ENCODE results near the gene PTPRD. TPM values are rescaled to one million over a fixed set of nuclear protein-coding genes. Genes with fewer than 3 reads are reported as not detected.
"Not testable (repeated sequence)": the region's sequence is repeated elsewhere in the genome, so short reads cannot be mapped to it uniquely, and the experiment has no call there.

Gene PTPRD
- total and polyA plus RNA-seq, 5 experiments from 2014 or later: not detected

GRCh38 chr9:9945966-9946365, 666.8 kb downstream of the PTPRD start:
- POLR2A ChIA-PET: no interaction called here
- H3K4me3 Mint-ChIP-seq: no peak overlapping the region
- H3K36me3 Mint-ChIP-seq: no peaks in the 10 kb centered on the region
- no peak overlapping the region for H3K27ac Mint-ChIP-seq
- no peak for DNase-seq
- H3K4me1 Mint-ChIP-seq: no peaks in the 10 kb centered on the region
- no peak for ATAC-seq
- peaks cover 0 to 2% (median 0%) of the 10 kb centered on the region in 5 donors for H3K27me3 Mint-ChIP-seq
- no peaks in the 10 kb centered on the region for H3K9me3 Mint-ChIP-seq

DNA sequence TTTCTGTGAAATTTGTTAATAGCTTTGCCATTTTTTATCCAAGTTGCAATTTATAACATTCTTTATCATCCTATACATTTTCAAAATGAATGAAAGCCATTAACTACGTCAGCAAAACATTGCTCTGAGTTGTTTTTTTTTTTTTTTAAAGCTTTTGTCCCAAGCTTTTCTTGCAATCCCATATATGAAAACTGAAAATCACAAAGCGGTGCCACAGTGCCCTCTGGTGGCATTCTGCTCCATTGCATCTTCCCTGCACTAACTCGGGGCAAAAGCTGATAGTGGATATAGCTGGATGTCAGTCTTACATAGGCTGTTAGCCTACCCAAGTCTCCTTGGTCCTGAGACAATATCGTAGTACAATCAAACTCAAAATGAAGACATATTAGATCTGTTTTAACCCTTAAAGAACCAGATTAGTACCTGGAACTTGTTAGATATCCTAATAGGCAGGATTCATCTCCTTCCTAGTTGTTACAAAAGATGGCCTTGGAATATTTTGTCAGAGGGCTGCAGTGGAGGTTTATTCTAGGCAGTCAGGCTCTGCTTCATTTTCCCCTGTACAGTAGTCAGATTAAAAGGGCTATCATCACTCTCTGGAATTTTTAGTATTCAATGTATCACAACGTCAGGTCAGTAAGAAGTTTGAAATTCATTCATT, 669.9 kb downstream of the PTPRD start:
- peaks cover 0 to 2% (median 0%) of the 10 kb centered on the region in 5 donors for H3K27me3 Mint-ChIP-seq
- DNase-seq (peak in 9 of 10 donors; percentile 3 to 58 (median 31)), ATAC-seq (peak; percentile 39 to 51)
- H3K27ac Mint-ChIP-seq: no peak overlapping the region
- H3K4me1 Mint-ChIP-seq: no peaks in the 10 kb centered on the region
- H3K9me3 Mint-ChIP-seq: no peaks in the 10 kb centered on the region
- H3K4me3 Mint-ChIP-seq: no peak overlapping the region
- no peaks in the 10 kb centered on the region for H3K36me3 Mint-ChIP-seq
- POLR2A ChIA-PET: no interaction called here

- Mint-ChIP-seq H3K27ac (no peak overlapping the region), H3K36me3 (no peaks in the 10 kb centered on the region), H3K27me3 (no peaks in the 10 kb centered on the region), H3K9me3 (no peaks in the 10 kb centered on the region), H3K4me3 (no peak overlapping the region), H3K4me1 (no peaks in the 10 kb centered on the region)
- no peak for DNase-seq
- ATAC-seq: no peak
- POLR2A ChIA-PET: no interaction called here
These were observed 674.4 kb downstream of the PTPRD start for GRCh38 chr9:9938432-9938831.

DNA sequence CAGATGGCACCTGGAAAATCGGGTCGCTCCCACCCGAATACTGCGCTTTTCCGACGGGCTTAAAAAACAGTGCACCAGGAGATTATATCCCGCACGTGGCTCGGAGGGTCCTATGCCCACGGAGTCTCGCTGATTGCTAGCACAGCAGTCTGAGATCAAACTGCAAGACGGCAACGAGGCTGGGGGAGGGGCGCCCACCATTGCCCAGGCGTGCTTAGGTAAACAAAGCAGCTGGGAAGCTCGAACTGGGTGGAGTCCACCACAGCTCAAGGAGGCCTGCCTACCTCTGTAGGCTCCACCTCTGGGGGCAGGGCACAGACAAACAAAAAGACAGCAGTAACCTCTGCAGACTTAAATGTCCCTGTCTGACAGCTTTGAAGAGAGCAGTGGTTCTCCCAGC, 681.3 kb downstream of the PTPRD start:
- ATAC-seq, H3K4me3 Mint-ChIP-seq, H3K9me3 Mint-ChIP-seq, POLR2A ChIA-PET, DNase-seq, H3K27ac Mint-ChIP-seq, H3K27me3 Mint-ChIP-seq, H3K4me1 Mint-ChIP-seq, H3K36me3 Mint-ChIP-seq: not testable (repeated sequence)

DNA sequence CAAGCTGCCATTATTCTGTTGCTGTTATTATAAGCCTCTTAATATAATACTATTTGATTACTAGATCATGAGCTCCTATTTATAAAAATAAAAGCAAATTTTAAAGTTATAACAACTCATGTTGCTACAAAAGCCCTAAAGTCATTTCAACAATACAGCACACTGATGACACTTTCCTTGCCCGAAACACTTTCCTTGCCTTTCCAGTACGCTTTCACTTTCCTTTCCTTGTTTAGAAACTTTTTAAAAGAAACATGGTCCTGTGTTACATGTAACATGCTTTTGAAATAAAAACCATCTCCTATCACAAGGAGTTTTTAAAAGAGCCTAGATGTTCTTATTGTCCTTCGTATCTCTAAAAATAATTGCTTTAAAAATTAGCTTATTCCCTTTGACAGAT, 688.4 kb downstream of the PTPRD start:
- H3K4me1 Mint-ChIP-seq: peaks cover 0 to 4% (median 0%) of the 10 kb centered on the region in 4 donors
- peaks cover 0 to 1% (median 0%) of the 10 kb centered on the region in 5 donors for H3K27me3 Mint-ChIP-seq
- H3K4me3 Mint-ChIP-seq: peak overlapping the region in 2 of 10 donors; percentile 16 to 59
- DNase-seq (no peak), ATAC-seq (peak in 1 of 2 donors; percentile 48)
- POLR2A ChIA-PET: no interaction called here
- H3K9me3 Mint-ChIP-seq: no peaks in the 10 kb centered on the region
- peak overlapping the region in 2 of 10 donors; percentile 6 to 89 for H3K27ac Mint-ChIP-seq
- no peaks in the 10 kb centered on the region for H3K36me3 Mint-ChIP-seq

DNA sequence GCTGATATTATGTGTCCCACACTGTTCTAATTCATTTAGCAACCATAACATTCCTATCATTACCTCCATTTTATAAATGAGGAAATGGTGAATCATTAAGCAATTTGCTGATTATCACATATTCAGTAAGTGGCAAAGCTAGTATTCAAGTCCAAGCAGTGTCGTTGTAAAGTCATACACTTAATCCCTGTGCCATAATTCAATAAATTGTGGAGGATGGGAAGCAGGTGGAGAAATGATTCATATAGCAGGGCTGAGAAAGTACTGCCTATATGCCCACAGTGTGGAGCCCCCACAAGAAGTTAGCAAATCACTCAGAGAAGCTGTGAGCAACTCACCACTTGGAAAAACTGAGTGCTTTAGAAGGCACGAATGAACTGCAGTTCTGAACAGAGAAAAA, 691.0 kb downstream of the PTPRD start:
- ATAC-seq (no peak), DNase-seq (no peak)
- Mint-ChIP-seq H3K27me3 (peaks cover 0 to 1% (median 0%) of the 10 kb centered on the region in 5 donors), H3K27ac (no peak overlapping the region), H3K4me1 (peaks cover 0 to 4% (median 0%) of the 10 kb centered on the region in 4 donors), H3K36me3 (no peaks in the 10 kb centered on the region), H3K4me3 (no peak overlapping the region), H3K9me3 (peaks cover 0 to 4% (median 0%) of the 10 kb centered on the region in 9 donors)
- POLR2A ChIA-PET: no interaction called here

- Mint-ChIP-seq H3K27ac (no peak overlapping the region), H3K36me3 (no peaks in the 10 kb centered on the region), H3K4me3 (no peak overlapping the region), H3K27me3 (peaks cover 0 to 1% (median 0%) of the 10 kb centered on the region in 5 donors), H3K4me1 (peaks cover 0 to 4% (median 0%) of the 10 kb centered on the region in 4 donors), H3K9me3 (peaks cover 2 to 17% (median 6%) of the 10 kb centered on the region in 9 donors)
- POLR2A ChIA-PET: no interaction called here
- DNase-seq (no peak), ATAC-seq (no peak)
These were observed 692.3 kb downstream of the PTPRD start for GRCh38 chr9:9920425-9921060.

DNA sequence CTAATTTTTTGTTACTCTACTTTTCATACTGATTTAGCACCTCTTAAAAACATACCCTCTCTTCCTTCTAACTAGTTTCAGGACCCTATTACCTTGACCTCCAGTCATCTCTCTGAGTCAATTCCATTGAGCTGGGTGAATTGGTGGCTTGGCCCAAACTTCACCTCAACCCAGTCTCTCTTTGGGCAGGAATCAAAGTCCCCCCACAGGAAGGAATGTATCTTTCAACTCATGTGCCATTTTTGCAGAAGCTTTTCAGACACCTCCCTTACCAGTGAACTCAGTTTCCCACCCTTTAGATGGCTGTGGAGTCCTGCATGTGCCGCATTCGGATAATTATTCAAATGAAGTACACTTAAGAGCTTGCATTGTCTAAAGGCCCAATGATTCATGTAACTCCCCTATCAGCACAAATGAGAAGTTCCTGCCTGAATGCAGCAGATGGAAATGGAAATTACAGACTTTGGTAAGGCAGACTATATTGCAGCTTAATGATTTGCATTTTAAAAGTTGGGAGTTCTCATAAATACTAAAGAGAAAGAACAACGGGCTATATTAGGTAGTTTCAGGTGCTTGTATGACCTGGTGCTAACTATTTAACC, 693.5 kb downstream of the PTPRD start:
- peaks cover 0 to 4% (median 0%) of the 10 kb centered on the region in 4 donors for H3K4me1 Mint-ChIP-seq
- DNase-seq (no peak), ATAC-seq (no peak)
- H3K27me3 Mint-ChIP-seq: peaks cover 0 to 1% (median 0%) of the 10 kb centered on the region in 5 donors
- peaks cover 6 to 27% (median 15%) of the 10 kb centered on the region in 9 donors for H3K9me3 Mint-ChIP-seq
- no peaks in the 10 kb centered on the region for H3K36me3 Mint-ChIP-seq
- H3K27ac Mint-ChIP-seq: no peak overlapping the region
- no peak overlapping the region for H3K4me3 Mint-ChIP-seq
- POLR2A ChIA-PET: no interaction called here

DNA sequence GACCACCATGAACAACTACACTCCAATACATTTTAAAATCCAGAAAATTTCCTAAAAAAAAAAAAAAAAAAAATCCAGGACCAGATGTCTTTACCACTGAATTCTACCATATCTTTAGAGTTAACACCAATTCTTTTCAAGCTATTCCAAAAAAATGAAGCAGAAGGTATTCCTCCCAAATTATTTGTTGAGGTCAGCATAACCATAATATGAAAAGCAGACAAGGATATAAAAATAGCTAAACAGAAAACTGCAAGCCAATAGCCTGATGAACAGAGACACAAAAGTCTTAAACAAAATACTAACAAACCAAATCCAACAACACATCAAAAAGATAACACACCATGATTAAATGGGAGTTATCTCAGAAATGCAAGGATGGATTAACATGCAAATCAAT, 695.4 kb downstream of the PTPRD start:
- no peak for ATAC-seq

DNA sequence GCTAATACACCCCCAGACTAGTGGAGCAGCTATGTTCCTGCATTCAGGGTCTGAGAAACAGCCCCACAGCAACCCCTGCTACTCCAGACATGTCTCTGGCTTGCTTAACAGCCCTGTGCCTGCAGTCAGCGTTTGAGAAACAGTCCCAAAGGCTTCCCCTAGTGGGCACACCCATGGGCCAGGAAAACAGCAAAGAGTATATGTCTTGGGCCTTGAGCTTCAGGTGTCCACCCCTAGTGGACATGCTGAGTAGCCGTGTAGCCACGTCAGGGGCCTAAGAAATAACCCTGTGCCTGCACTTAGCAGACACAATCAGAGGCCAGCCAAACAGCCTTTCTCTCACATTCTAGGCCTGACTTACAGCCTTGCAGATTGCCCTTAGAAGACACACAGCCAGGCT, 698.6 kb downstream of the PTPRD start:
- POLR2A ChIA-PET: no interaction called here
- Mint-ChIP-seq H3K4me1 (peaks cover 0 to 2% (median 0%) of the 10 kb centered on the region in 4 donors), H3K9me3 (peaks cover 6 to 33% (median 15%) of the 10 kb centered on the region in 9 donors), H3K4me3 (no peak overlapping the region), H3K36me3 (no peaks in the 10 kb centered on the region), H3K27me3 (peaks cover 0 to 3% (median 0%) of the 10 kb centered on the region in 5 donors), H3K27ac (no peak overlapping the region)
- ATAC-seq: no peak
- DNase-seq: no peak

More for the DNA sequence above, 695.4 kb downstream of the PTPRD start:
- no peak for DNase-seq
- Mint-ChIP-seq H3K36me3 (no peaks in the 10 kb centered on the region), H3K27me3 (no peaks in the 10 kb centered on the region), H3K4me1 (peaks cover 0 to under 1% (median 0%) of the 10 kb centered on the region in 4 donors), H3K4me3 (no peak overlapping the region), H3K9me3 (peaks cover 6 to 33% (median 15%) of the 10 kb centered on the region in 9 donors), H3K27ac (peak overlapping the region in 1 of 10 donors; percentile 16)
- POLR2A ChIA-PET: no interaction called here

DNA sequence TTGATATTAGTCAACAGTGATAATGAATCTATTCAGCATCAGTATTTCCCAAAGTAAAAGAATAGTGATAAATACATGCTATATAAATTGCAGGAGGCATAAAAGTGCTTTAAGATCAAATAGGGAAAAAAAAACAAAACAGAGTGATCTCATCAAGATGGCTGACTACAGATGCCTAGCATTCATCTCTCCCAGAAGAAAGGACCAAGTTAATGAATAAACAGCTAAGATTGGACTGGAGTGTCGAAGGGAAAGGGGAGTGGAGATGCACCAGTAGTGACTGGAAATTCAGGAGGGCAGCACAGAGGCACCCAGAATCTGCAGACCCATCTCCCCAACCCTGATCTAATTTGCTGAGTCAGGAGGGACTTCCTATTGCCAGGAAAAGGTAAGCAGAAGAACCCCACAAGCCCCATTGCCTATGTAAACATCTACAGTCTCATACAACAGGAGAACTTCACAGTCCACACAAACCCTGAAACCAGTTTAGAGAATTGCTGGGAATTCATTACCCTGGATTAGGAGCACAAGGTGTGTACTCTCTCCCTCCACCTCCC, 699.4 kb downstream of the PTPRD start:
- ATAC-seq (no peak), DNase-seq (no peak)
- H3K36me3 Mint-ChIP-seq: no peaks in the 10 kb centered on the region
- POLR2A ChIA-PET: no interaction called here
- no peak overlapping the region for H3K27ac Mint-ChIP-seq
- H3K9me3 Mint-ChIP-seq: peaks cover 6 to 33% (median 15%) of the 10 kb centered on the region in 9 donors
- no peak overlapping the region for H3K4me3 Mint-ChIP-seq
- peaks cover 0 to 3% (median 0%) of the 10 kb centered on the region in 5 donors for H3K27me3 Mint-ChIP-seq
- peaks cover 0 to 2% (median 0%) of the 10 kb centered on the region in 4 donors for H3K4me1 Mint-ChIP-seq

- H3K36me3 Mint-ChIP-seq: no peaks in the 10 kb centered on the region
- no peak overlapping the region for H3K4me3 Mint-ChIP-seq
- H3K27ac Mint-ChIP-seq: no peak overlapping the region
- H3K27me3 Mint-ChIP-seq: peaks cover 0 to 3% (median 0%) of the 10 kb centered on the region in 5 donors
- ATAC-seq (no peak), DNase-seq (no peak)
- H3K4me1 Mint-ChIP-seq: peaks cover 0 to 2% (median 0%) of the 10 kb centered on the region in 4 donors
- H3K9me3 Mint-ChIP-seq: peaks cover 4 to 33% (median 13%) of the 10 kb centered on the region in 9 donors
- POLR2A ChIA-PET: no interaction called here
These were observed 700.3 kb downstream of the PTPRD start for GRCh38 chr9:9912459-9912858.

DNA sequence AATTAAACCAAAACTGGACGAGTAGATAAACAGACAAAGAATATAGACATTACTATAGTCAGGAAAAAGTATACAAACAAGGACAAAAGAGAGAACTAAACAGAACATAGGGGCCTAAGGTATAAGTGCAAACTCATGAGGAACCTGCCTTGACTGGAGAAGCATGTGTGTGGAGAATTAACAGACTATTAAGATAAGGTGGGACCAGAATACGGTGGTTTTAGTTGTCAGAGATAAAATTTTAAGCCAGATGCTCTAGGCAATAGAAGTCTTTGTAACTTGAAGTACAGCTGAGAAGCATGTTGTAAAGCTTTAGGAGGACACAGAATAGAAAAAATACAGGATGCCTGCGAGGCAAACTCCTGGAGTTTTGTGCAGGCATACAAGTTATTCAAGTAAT, 707.1 kb downstream of the PTPRD start:
- Mint-ChIP-seq H3K9me3 (peaks cover 0 to 2% (median 0%) of the 10 kb centered on the region in 9 donors), H3K27me3 (no peaks in the 10 kb centered on the region), H3K36me3 (no peaks in the 10 kb centered on the region), H3K4me1 (peaks cover 0 to 3% (median 0%) of the 10 kb centered on the region in 4 donors), H3K27ac (no peak overlapping the region), H3K4me3 (no peak overlapping the region)
- POLR2A ChIA-PET: no interaction called here
- no peak for DNase-seq
- ATAC-seq: no peak

Data from naive thymus-derived CD8-positive, alpha-beta T cell (primary cell).